C4-2B (cell line): Measurements from ENCODE around the gene KPNA3.

ENCODE experiments used
- CTCF ChIP-seq: fragments of 450-650 bp; conservative IDR thresholded peaks from 2 replicates; pipeline ENCODE4 v1.5.1; 2017; ENCODE audit warnings: mild to moderate bottlenecking
- ZFX ChIP-seq: fragments of 450-650 bp; IDR thresholded peaks from 2 replicates; pipeline ENCODE4 v1.6.1; 2017

GRCh38 chr13:49802426-49802825 lies 9.9 kb upstream of the KPNA3 start:
- TF ChIP-seq CTCF, result no peak
- no peak for TF ChIP-seq ZFX
